ENCODE results near the gene VHLL. TPM values are rescaled to one million over a fixed set of nuclear protein-coding genes. Genes with fewer than 3 reads are reported as not detected.

The VHLL gene
- total RNA-seq, 5 donors from 2014 or later (not counting 1 experiment from before 2014, with no cell fraction given), result 0.39 to 0.88 TPM; not detected in 3

GRCh38 chr1:156258859-156259258 is 40.2 kb downstream of the VHLL start:
- Mint-ChIP-seq H3K36me3 (peaks cover 57% of the 10 kb centered on the region), H3K27me3 (no peaks in the 10 kb centered on the region), H3K27ac (no peak overlapping the region), H3K4me1 (peaks cover 2 to 7% (median 6%) of the 10 kb centered on the region in 3 donors), H3K9me3 (no peaks in the 10 kb centered on the region), H3K4me3 (no peak overlapping the region)
- H3K4me3 ChIP-seq (ENCODE audit: control insufficient read depth in 1 of 2, extremely low read depth in 1 of 2, low read length in 1 of 2), result no peak overlapping the region
- ATAC-seq (replicated peaks in 1 of 4), result no peak
- peaks cover 29 to 79% of the 10 kb centered on the region in 2 donors for H3K36me3 ChIP-seq (ENCODE audit: control insufficient read depth in 2 of 2, extremely low read depth in 1 of 2, insufficient read depth in 1 of 2, low read length in 1 of 2)
- 96% methylated on average over 8 of the region's 8 CpGs for WGBS (ENCODE audit: insufficient coverage)
- ChIA-PET POLR2A (interaction anchor here in 1 of 2 donors (0.7 kb wide), 2 partner anchors 17 to 39 kb away, joined by 3 to 8 read pairs; no protein-coding TSS in a partner anchor), CTCF (no interaction called here)
- H3K27ac ChIP-seq (ENCODE audit: low read length), result no peak overlapping the region
- H3K4me1 ChIP-seq (ENCODE audit: control insufficient read depth in 1 of 2, extremely low read depth in 1 of 2, insufficient read depth in 2 of 2, low read length in 2 of 2), result no peaks in the 10 kb centered on the region
- no peaks in the 10 kb centered on the region for H3K9me3 ChIP-seq
- H3K27me3 ChIP-seq (replicated peaks in 1 of 2; ENCODE audit: control insufficient read depth in 2 of 2, extremely low read depth in 1 of 2, insufficient read depth in 2 of 2, low read length in 1 of 2), result no peaks in the 10 kb centered on the region
- DNase-seq, result no peak

- CTCF ChIA-PET, result no interaction called here
- no peaks in the 10 kb centered on the region for H3K27me3 ChIP-seq (replicated peaks in 1 of 2; ENCODE audit: control insufficient read depth in 2 of 2, extremely low read depth in 1 of 2, insufficient read depth in 2 of 2, low read length in 1 of 2)
- no peak overlapping the region for H3K27ac ChIP-seq (ENCODE audit: low read length)
- H3K36me3 Mint-ChIP-seq, result peaks cover 58% of the 10 kb centered on the region
- peaks cover 37 to 79% of the 10 kb centered on the region in 2 donors for H3K36me3 ChIP-seq (ENCODE audit: control insufficient read depth in 2 of 2, extremely low read depth in 1 of 2, insufficient read depth in 1 of 2, low read length in 1 of 2)
- DNase-seq (no peak), ATAC-seq (replicated peaks in 1 of 4) (no peak)
- H3K9me3 ChIP-seq, result no peaks in the 10 kb centered on the region
- H3K4me1 Mint-ChIP-seq, result peaks cover 2 to 8% (median 7%) of the 10 kb centered on the region in 3 donors
- H3K9me3 Mint-ChIP-seq, result no peaks in the 10 kb centered on the region
- 100% methylated on average over 2 of the region's 2 CpGs for WGBS (ENCODE audit: insufficient coverage)
- POLR2A ChIA-PET, result no interaction called here
- no peak overlapping the region for H3K4me3 Mint-ChIP-seq
- H3K4me1 ChIP-seq (ENCODE audit: control insufficient read depth in 1 of 2, extremely low read depth in 1 of 2, insufficient read depth in 2 of 2, low read length in 2 of 2), result no peaks in the 10 kb centered on the region
- H3K4me3 ChIP-seq (ENCODE audit: control insufficient read depth in 1 of 2, extremely low read depth in 1 of 2, low read length in 1 of 2), result no peak overlapping the region
- H3K27me3 Mint-ChIP-seq, result no peaks in the 10 kb centered on the region
- H3K27ac Mint-ChIP-seq, result peak overlapping the region in 1 of 2 donors; percentile 34
These were observed 41.4 kb downstream of the VHLL start for GRCh38 chr1:156257711-156258110.

- Mint-ChIP-seq H3K9me3 (no peaks in the 10 kb centered on the region), H3K27me3 (no peaks in the 10 kb centered on the region), H3K4me3 (no peak overlapping the region), H3K36me3 (peaks cover 44% of the 10 kb centered on the region), H3K4me1 (peaks cover 0 to 26% (median 2%) of the 10 kb centered on the region in 3 donors), H3K27ac (peak overlapping the region in 1 of 2 donors; percentile 68)
- DNase-seq (no peak), ATAC-seq (replicated peaks in 1 of 4) (no peak)
- Histone ChIP-seq H3K4me3 (ENCODE audit: control insufficient read depth in 1 of 2, extremely low read depth in 1 of 2, low read length in 1 of 2) (no peak overlapping the region), H3K9me3 (no peaks in the 10 kb centered on the region), H3K27me3 (replicated peaks in 1 of 2; ENCODE audit: control insufficient read depth in 2 of 2, extremely low read depth in 1 of 2, insufficient read depth in 2 of 2, low read length in 1 of 2) (no peaks in the 10 kb centered on the region), H3K4me1 (ENCODE audit: control insufficient read depth in 1 of 2, extremely low read depth in 1 of 2, insufficient read depth in 2 of 2, low read length in 2 of 2) (peaks cover 0 to 10% of the 10 kb centered on the region in 2 experiments), H3K36me3 (ENCODE audit: control insufficient read depth in 2 of 2, extremely low read depth in 1 of 2, insufficient read depth in 1 of 2, low read length in 1 of 2) (peaks cover 29 to 71% of the 10 kb centered on the region in 2 donors), H3K27ac (ENCODE audit: low read length) (no peak overlapping the region)
- POLR2A ChIA-PET, result no interaction called here
- CTCF ChIA-PET, result interaction anchor here in 1 of 2 donors (0.6 kb wide), 1 partner anchor 371 kb away, joined by 3 read pairs; no protein-coding TSS in a partner anchor
- 88% methylated on average over 3 of the region's 3 CpGs for WGBS (ENCODE audit: insufficient coverage)
These were observed 45.5 kb downstream of the VHLL start for GRCh38 chr1:156253634-156254033.

GRCh38 chr1:156251527-156251926 is 47.6 kb downstream of the VHLL start:
- Histone ChIP-seq H3K4me1 (ENCODE audit: control insufficient read depth in 1 of 2, extremely low read depth in 1 of 2, insufficient read depth in 2 of 2, low read length in 2 of 2) (peaks cover 0 to 12% of the 10 kb centered on the region in 2 experiments), H3K27me3 (replicated peaks in 1 of 2; ENCODE audit: control insufficient read depth in 2 of 2, extremely low read depth in 1 of 2, insufficient read depth in 2 of 2, low read length in 1 of 2) (no peaks in the 10 kb centered on the region), H3K27ac (ENCODE audit: low read length) (peak overlapping the region; percentile 18), H3K36me3 (ENCODE audit: control insufficient read depth in 2 of 2, extremely low read depth in 1 of 2, insufficient read depth in 1 of 2, low read length in 1 of 2) (peaks cover 22 to 55% of the 10 kb centered on the region in 2 donors), H3K4me3 (ENCODE audit: control insufficient read depth in 1 of 2, extremely low read depth in 1 of 2, low read length in 1 of 2) (no peak overlapping the region), H3K9me3 (no peaks in the 10 kb centered on the region)
- CTCF ChIA-PET, result no interaction called here
- DNase-seq (no peak), ATAC-seq (replicated peaks in 1 of 4) (peak in 2 of 4 experiments; percentile 7 to 17)
- H3K36me3 Mint-ChIP-seq, result peaks cover 30% of the 10 kb centered on the region
- POLR2A ChIA-PET, result no interaction called here
- H3K4me3 Mint-ChIP-seq, result no peak overlapping the region
- H3K27me3 Mint-ChIP-seq, result no peaks in the 10 kb centered on the region
- no CpG with 5 or more reads among the region's 3 CpGs for WGBS (ENCODE audit: insufficient coverage)
- peaks cover 0 to 25% (median 0%) of the 10 kb centered on the region in 3 donors for H3K4me1 Mint-ChIP-seq
- H3K27ac Mint-ChIP-seq, result peak overlapping the region in 1 of 2 donors; percentile 48
- H3K9me3 Mint-ChIP-seq, result no peaks in the 10 kb centered on the region

GRCh38 chr1:156249593-156249992 is 49.5 kb downstream of the VHLL start:
- H3K4me1 ChIP-seq (ENCODE audit: control insufficient read depth in 1 of 2, extremely low read depth in 1 of 2, insufficient read depth in 2 of 2, low read length in 2 of 2), result peaks cover 4 to 30% of the 10 kb centered on the region in 2 experiments
- DNase-seq (no peak), ATAC-seq (replicated peaks in 1 of 4) (no peak)
- Mint-ChIP-seq H3K9me3 (no peaks in the 10 kb centered on the region), H3K36me3 (peaks cover 23% of the 10 kb centered on the region), H3K4me1 (peaks cover 10 to 40% (median 12%) of the 10 kb centered on the region in 3 donors), H3K4me3 (no peak overlapping the region), H3K27ac (peak overlapping the region in 1 of 2 donors; percentile 36), H3K27me3 (no peaks in the 10 kb centered on the region)
- POLR2A ChIA-PET, result interaction anchor here in 1 of 2 donors (0.5 kb wide), 1 partner anchor 16 kb away, joined by 4 read pairs; no protein-coding TSS in a partner anchor
- CTCF ChIA-PET, result no interaction called here
- H3K36me3 ChIP-seq (ENCODE audit: control insufficient read depth in 2 of 2, extremely low read depth in 1 of 2, insufficient read depth in 1 of 2, low read length in 1 of 2), result peaks cover 18 to 43% of the 10 kb centered on the region in 2 donors
- no peak overlapping the region for H3K27ac ChIP-seq (ENCODE audit: low read length)
- H3K27me3 ChIP-seq (replicated peaks in 1 of 2; ENCODE audit: control insufficient read depth in 2 of 2, extremely low read depth in 1 of 2, insufficient read depth in 2 of 2, low read length in 1 of 2), result peaks cover 0 to 6% of the 10 kb centered on the region in 2 experiments
- no peak overlapping the region for H3K4me3 ChIP-seq (ENCODE audit: control insufficient read depth in 1 of 2, extremely low read depth in 1 of 2, low read length in 1 of 2)
- WGBS (ENCODE audit: insufficient coverage), result 92% methylated on average over 2 of the region's 5 CpGs
- no peaks in the 10 kb centered on the region for H3K9me3 ChIP-seq

Other genes with a start within 250 kb of the VHLL start
- 10 to 100 TPM; 21.9 to 39.6 (median 37.9) TPM for gene UBQLN4, start 245.5 kb downstream of the VHLL start, total RNA-seq
- gene LAMTOR2, start 244.5 kb downstream of the VHLL start, total RNA-seq, result 10 to 100 TPM; 21.5 to 37.8 (median 35.2) TPM
- 1 to 10 TPM in 3 of 5 donors, under 1 TPM in 2; 0.26 to 2.3 (median 1.9) TPM for gene RAB25, start 238.1 kb downstream of the VHLL start, total RNA-seq
- gene MEX3A, start 216.8 kb downstream of the VHLL start, total RNA-seq, result under 1 TPM; 0.03 to 0.58 (median 0.20) TPM
- 100 to 1,000 TPM in 2 of 5 donors, 10 to 100 TPM in 3; 40.3 to 970 (median 57.3) TPM for gene LMNA, start 184.6 kb downstream of the VHLL start, total RNA-seq
- 10 to 100 TPM in 1 of 5 donors, 1 to 10 TPM in 4; 1.5 to 12.0 (median 2.2) TPM for gene SEMA4A, start 145.7 kb downstream of the VHLL start, total RNA-seq
- 10 to 100 TPM; 16.8 to 24.5 (median 21.4) TPM for gene SLC25A44, start 105.2 kb downstream of the VHLL start, total RNA-seq
- 10 to 100 TPM; 54.7 to 58.7 (median 57.6) TPM for gene PMF1, start 86.3 kb downstream of the VHLL start, total RNA-seq
- 1 to 10 TPM; 1.8 to 7.1 (median 5.2) TPM for gene BGLAP, start 57.1 kb downstream of the VHLL start, total RNA-seq
- gene PAQR6, start 51.3 kb downstream of the VHLL start, total RNA-seq, result 1 to 10 TPM; 2.5 to 3.1 (median 2.9) TPM
- gene SMG5, start 16.5 kb downstream of the VHLL start, total RNA-seq, result 10 to 100 TPM; 60.5 to 84.2 (median 81.3) TPM
- gene TMEM79, start 15.0 kb downstream of the VHLL start, total RNA-seq, result 10 to 100 TPM in 3 of 5 donors, 1 to 10 TPM in 2; 4.9 to 17.6 (median 17.3) TPM
- gene GLMP, start 3.6 kb downstream of the VHLL start, total RNA-seq, result 10 to 100 TPM; 18.7 to 25.4 (median 24.1) TPM
- 100 to 1,000 TPM in 4 of 5 donors, 10 to 100 TPM in 1; 87.2 to 138 (median 124) TPM for gene CCT3, start 39.0 kb upstream of the VHLL start, total RNA-seq
- under 1 TPM in 1 of 5 donors, not detected in 4; 0.93 TPM for gene TSACC, start 39.2 kb upstream of the VHLL start, total RNA-seq
- gene RHBG, start 69.9 kb upstream of the VHLL start, total RNA-seq, result under 1 TPM in 1 of 5 donors, not detected in 4; 0.35 TPM
- gene MEF2D, start 201.5 kb upstream of the VHLL start, total RNA-seq, result 100 to 1,000 TPM in 2 of 5 donors, 10 to 100 TPM in 3; 60.7 to 133 (median 79.3) TPM

Measured in T-cell (primary cell).